ENCODE data around the gene KIRREL3.

KIRREL3 gene

GRCh38 chr11:126485021-126485792 is 515.4 kb downstream of the KIRREL3 start:
- peak; percentile 60 for DNase-seq (ENCODE audit: low read depth)

- peak; percentile 98 for DNase-seq (ENCODE audit: low read depth)
These were observed 516.3 kb downstream of the KIRREL3 start for GRCh38 chr11:126484266-126484665.

GRCh38 chr11:126483621-126484195 is 516.9 kb downstream of the KIRREL3 start:
- DNase-seq (ENCODE audit: low read depth) = no peak

- peak; percentile 36 for DNase-seq (ENCODE audit: low read depth)
These were observed 517.9 kb downstream of the KIRREL3 start for GRCh38 chr11:126482586-126483108.

- no peak for DNase-seq (ENCODE audit: low read depth)
These were observed 519.3 kb downstream of the KIRREL3 start for GRCh38 chr11:126481303-126481680.

GRCh38 chr11:126480410-126481302 is 519.9 kb downstream of the KIRREL3 start:
- DNase-seq (ENCODE audit: low read depth) = peak; percentile 90

- DNase-seq (ENCODE audit: low read depth) = no peak
These were observed 520.6 kb downstream of the KIRREL3 start for GRCh38 chr11:126480015-126480409.

- DNase-seq (ENCODE audit: low read depth) = no peak
These were observed 521.2 kb downstream of the KIRREL3 start for GRCh38 chr11:126479178-126479930.

- no peak for DNase-seq (ENCODE audit: low read depth)
These were observed 522.1 kb downstream of the KIRREL3 start for GRCh38 chr11:126478466-126478865.

GRCh38 chr11:126477535-126478305 is 522.9 kb downstream of the KIRREL3 start:
- DNase-seq (ENCODE audit: low read depth) = no peak

GRCh38 chr11:126476977-126477376 is 523.6 kb downstream of the KIRREL3 start:
- no peak for DNase-seq (ENCODE audit: low read depth)

GRCh38 chr11:126476266-126476924 is 524.2 kb downstream of the KIRREL3 start:
- no peak for DNase-seq (ENCODE audit: low read depth)

- DNase-seq (ENCODE audit: low read depth) = no peak
These were observed 525.3 kb downstream of the KIRREL3 start for GRCh38 chr11:126475014-126475991.

GRCh38 chr11:126474220-126474619 is 526.4 kb downstream of the KIRREL3 start:
- no peak for DNase-seq (ENCODE audit: low read depth)

GRCh38 chr11:126473269-126473668 is 527.3 kb downstream of the KIRREL3 start:
- DNase-seq (ENCODE audit: low read depth) = no peak

GRCh38 chr11:126469311-126469710 is 531.3 kb downstream of the KIRREL3 start:
- DNase-seq (ENCODE audit: low read depth) = no peak

GRCh38 chr11:126468102-126468521 is 532.5 kb downstream of the KIRREL3 start:
- DNase-seq (ENCODE audit: low read depth) = no peak

- no peak for DNase-seq (ENCODE audit: low read depth)
These were observed 533.1 kb downstream of the KIRREL3 start for GRCh38 chr11:126467471-126467870.

- no peak for DNase-seq (ENCODE audit: low read depth)
These were observed 533.6 kb downstream of the KIRREL3 start for GRCh38 chr11:126467046-126467370.

All from iris pigment epithelial cell (primary cell).